Measurements from ENCODE around the gene RAI1. TPM values are rescaled to one million over a fixed set of nuclear protein-coding genes. Genes with fewer than 3 reads are reported as not detected.

RAI1 gene
- total RNA-seq, 1 donor from 2014 or later, result 31.2 TPM

- Mint-ChIP-seq H3K4me1 (peaks cover 27% of the 10 kb centered on the region), H3K9me3 (no peaks in the 10 kb centered on the region), H3K36me3 (ENCODE audit: low read depth) (no peaks in the 10 kb centered on the region), H3K27ac (peak overlapping the region; percentile 66), H3K27me3 (peaks cover 2% of the 10 kb centered on the region), H3K4me3 (peak overlapping the region; percentile 88)
- ChIA-PET POLR2A (interaction anchor here (0.6 to 1.5 kb wide), 5 partner anchors 26 to 311 kb away, joined by 3 to 10 read pairs (median 3); no protein-coding TSS in a partner anchor), CTCF (interaction anchor here (1.5 kb wide), 1 partner anchor 102 kb away, joined by 5 read pairs; no protein-coding TSS in a partner anchor)
- TF ChIP-seq CTCF (IDR thresholded peaks at IDR 0.05), result no peak
- ATAC-seq (ENCODE audit: low read depth) (peak; percentile 71), DNase-seq (peak; percentile 62)
- intact Hi-C loops (cut with micrococcal nuclease), result loop anchor here (1.0 to 2.0 kb wide), 5 partner anchors 17 to 308 kb away; partner anchors contain the start of gene MED9
Measured at GRCh38 chr17:17783825-17784656, 102.8 kb downstream of the RAI1 start.

DNA sequence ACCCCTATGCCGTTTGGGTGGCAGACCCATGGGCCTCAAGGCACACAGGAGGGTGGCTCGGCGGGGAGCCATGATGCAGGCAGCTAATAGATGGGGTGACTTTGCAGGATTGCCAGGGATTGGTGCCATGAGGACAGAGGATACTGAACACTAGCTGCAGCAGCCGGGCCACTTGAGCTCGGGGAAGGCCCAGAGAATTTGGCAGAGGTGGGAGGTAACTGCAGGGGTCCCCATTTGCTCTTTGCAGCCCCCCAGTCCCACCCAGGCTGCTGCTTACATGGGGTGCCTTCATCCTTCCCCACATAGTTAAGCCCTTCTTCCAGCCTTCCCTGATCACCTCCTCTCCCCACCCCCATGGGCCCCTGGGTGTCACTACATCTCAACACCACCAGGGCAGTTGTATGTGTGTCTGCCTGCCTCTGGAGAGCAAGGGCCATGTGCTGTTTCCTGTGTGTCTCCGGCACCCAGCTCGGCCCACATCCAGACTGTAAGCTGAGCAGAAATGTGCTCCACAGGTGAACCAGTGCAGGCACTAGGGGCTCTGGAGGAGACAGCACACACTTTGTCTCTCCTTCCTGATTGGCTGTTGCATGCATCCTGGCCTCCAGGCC, 103.5 kb downstream of the RAI1 start:
- Mint-ChIP-seq H3K4me1 (peaks cover 27% of the 10 kb centered on the region), H3K27me3 (peaks cover 2% of the 10 kb centered on the region), H3K4me3 (peak overlapping the region; percentile 88), H3K9me3 (no peaks in the 10 kb centered on the region), H3K36me3 (ENCODE audit: low read depth) (no peaks in the 10 kb centered on the region), H3K27ac (peak overlapping the region; percentile 18)
- POLR2A ChIA-PET, result interaction anchor here (0.6 to 1.5 kb wide), 5 partner anchors 27 to 173 kb away, joined by 3 read pairs; no protein-coding TSS in a partner anchor
- TF ChIP-seq CTCF (IDR thresholded peaks at IDR 0.05), result no peak
- CTCF ChIA-PET, result interaction anchor here (0.6 to 1.5 kb wide), 3 partner anchors 9 to 102 kb away, joined by 3 to 5 read pairs (median 3); no protein-coding TSS in a partner anchor
- ATAC-seq (ENCODE audit: low read depth), result no peak
- intact Hi-C loops (cut with micrococcal nuclease), result loop anchor here (1.0 to 2.0 kb wide), 2 partner anchors 102 to 308 kb away; partner anchors contain the start of gene MED9
- no peak for DNase-seq

DNA sequence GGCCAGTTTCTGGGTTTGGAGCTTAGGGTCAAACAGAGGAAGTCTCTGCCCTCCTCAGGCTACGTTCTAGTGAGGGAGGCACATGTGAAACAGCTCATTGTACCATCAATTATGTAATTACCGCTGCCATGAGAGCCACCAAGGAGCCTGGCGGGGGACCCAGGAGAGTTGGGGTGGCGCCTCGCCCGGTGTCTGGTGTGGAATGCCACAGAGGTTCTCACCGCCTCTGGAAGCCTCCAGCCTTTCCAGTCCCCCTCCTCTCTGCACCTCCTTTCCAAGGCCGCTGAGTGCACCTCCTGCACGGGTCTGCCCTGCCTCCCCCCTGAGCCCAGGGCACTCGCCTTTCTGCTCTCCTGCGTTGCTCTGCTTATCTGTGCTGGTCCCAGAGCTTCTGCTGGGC, 104.1 kb downstream of the RAI1 start:
- Mint-ChIP-seq H3K27me3 (peaks cover 2% of the 10 kb centered on the region), H3K27ac (no peak overlapping the region), H3K9me3 (no peaks in the 10 kb centered on the region), H3K36me3 (ENCODE audit: low read depth) (no peaks in the 10 kb centered on the region), H3K4me1 (peaks cover 27% of the 10 kb centered on the region), H3K4me3 (no peak overlapping the region)
- no peak for ATAC-seq (ENCODE audit: low read depth)
- CTCF ChIA-PET, result interaction anchor here (0.6 to 1.5 kb wide), 3 partner anchors 8 to 103 kb away, joined by 3 to 5 read pairs (median 3); no protein-coding TSS in a partner anchor
- intact Hi-C loops (cut with micrococcal nuclease), result loop anchor here (2.0 kb wide), 1 partner anchor 103 kb away; no protein-coding TSS in a partner anchor
- no peak for TF ChIP-seq CTCF (IDR thresholded peaks at IDR 0.05)
- no peak for DNase-seq
- POLR2A ChIA-PET, result interaction anchor here (0.7 kb wide), 1 partner anchor 173 kb away, joined by 3 read pairs; no protein-coding TSS in a partner anchor

DNA sequence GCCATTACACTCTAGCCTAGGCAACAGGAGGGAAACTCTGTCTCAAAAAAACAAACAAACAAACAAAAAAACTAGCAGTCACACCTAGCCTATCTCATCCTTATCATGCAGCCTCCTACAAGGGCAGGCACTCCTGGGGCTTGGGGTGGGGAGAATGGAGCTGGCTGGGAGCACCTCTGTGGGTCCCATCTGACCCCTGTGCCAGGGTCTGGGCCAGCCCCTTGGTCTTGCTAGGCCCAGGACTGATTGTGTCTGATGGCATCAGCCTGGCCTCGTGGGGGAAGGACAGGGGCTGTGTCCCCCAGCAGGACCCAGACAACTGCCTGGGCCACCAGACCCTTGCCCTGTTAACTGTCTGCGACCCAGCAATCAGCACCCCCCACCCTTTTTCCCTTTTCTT, 105.7 kb downstream of the RAI1 start:
- no peak for DNase-seq
- CTCF ChIA-PET, result no interaction called here
- intact Hi-C loops (cut with micrococcal nuclease), result no loop called here
- Mint-ChIP-seq H3K36me3 (ENCODE audit: low read depth) (no peaks in the 10 kb centered on the region), H3K9me3 (no peaks in the 10 kb centered on the region), H3K4me1 (peaks cover 25% of the 10 kb centered on the region), H3K27ac (no peak overlapping the region), H3K4me3 (no peak overlapping the region), H3K27me3 (no peaks in the 10 kb centered on the region)
- POLR2A ChIA-PET, result no interaction called here
- TF ChIP-seq CTCF (IDR thresholded peaks at IDR 0.05), result no peak
- ATAC-seq (ENCODE audit: low read depth), result no peak

GRCh38 chr17:17787568-17787967, 106.3 kb downstream of the RAI1 start:
- intact Hi-C loops (cut with micrococcal nuclease), result no loop called here
- POLR2A ChIA-PET, result no interaction called here
- CTCF ChIA-PET, result no interaction called here
- Mint-ChIP-seq H3K27me3 (no peaks in the 10 kb centered on the region), H3K4me3 (no peak overlapping the region), H3K9me3 (no peaks in the 10 kb centered on the region), H3K4me1 (peaks cover 31% of the 10 kb centered on the region), H3K36me3 (ENCODE audit: low read depth) (no peaks in the 10 kb centered on the region), H3K27ac (no peak overlapping the region)
- no peak for ATAC-seq (ENCODE audit: low read depth)
- DNase-seq, result no peak
- no peak for TF ChIP-seq CTCF (IDR thresholded peaks at IDR 0.05)
